ENCODE data around the gene MMP14.
A peak's percentile ranks its signal among the peaks of the same experiment; 100 is the strongest.
"Not testable (repeated sequence)": the region's sequence is repeated elsewhere in the genome, so short reads cannot be mapped to it uniquely, and the experiment has no call there.

MMP14 gene

GRCh38 chr14:22842211-22843122 lies 6.1 kb downstream of the MMP14 start:
- no peak for DNase-seq (ENCODE audit: low read depth)

- DNase-seq (ENCODE audit: low read depth) = no peak
Measured at GRCh38 chr14:22843123-22843925, 6.9 kb downstream of the MMP14 start.

- DNase-seq (ENCODE audit: low read depth) = no peak
Measured at GRCh38 chr14:22844221-22845102, 8.1 kb downstream of the MMP14 start.

GRCh38 chr14:22845103-22845394 lies 8.7 kb downstream of the MMP14 start:
- no peak for DNase-seq (ENCODE audit: low read depth)

- DNase-seq (ENCODE audit: low read depth) = no peak
Measured at GRCh38 chr14:22845821-22846625, 9.6 kb downstream of the MMP14 start.

- DNase-seq (ENCODE audit: low read depth) = no peak
Measured at GRCh38 chr14:22846811-22847307, 10.5 kb downstream of the MMP14 start.

- DNase-seq (ENCODE audit: low read depth) = no peak
Measured at GRCh38 chr14:22847661-22848341, 11.4 kb downstream of the MMP14 start.

- no peak for DNase-seq (ENCODE audit: low read depth)
Measured at GRCh38 chr14:22848351-22849164, 12.2 kb downstream of the MMP14 start.

- DNase-seq (ENCODE audit: low read depth) = no peak
Measured at GRCh38 chr14:22849212-22849819, 12.9 kb downstream of the MMP14 start.

- peak; percentile 66 for DNase-seq (ENCODE audit: low read depth)
Measured at GRCh38 chr14:22850944-22851764, 14.8 kb downstream of the MMP14 start.

- not testable (repeated sequence) for DNase-seq (ENCODE audit: low read depth)
Measured at GRCh38 chr14:22852178-22852577, 15.8 kb downstream of the MMP14 start.

GRCh38 chr14:22852599-22852939 lies 16.2 kb downstream of the MMP14 start:
- DNase-seq (ENCODE audit: low read depth) = no peak

GRCh38 chr14:22852940-22853767 lies 16.8 kb downstream of the MMP14 start:
- DNase-seq (ENCODE audit: low read depth) = peak; percentile 77

GRCh38 chr14:22854296-22854695 lies 17.9 kb downstream of the MMP14 start:
- not testable (repeated sequence) for DNase-seq (ENCODE audit: low read depth)

- no peak for DNase-seq (ENCODE audit: low read depth)
Measured at GRCh38 chr14:22854963-22855724, 18.8 kb downstream of the MMP14 start.

- DNase-seq (ENCODE audit: low read depth) = no peak
Measured at GRCh38 chr14:22856428-22856827, 20.0 kb downstream of the MMP14 start.

GRCh38 chr14:22860377-22860776 lies 24.0 kb downstream of the MMP14 start:
- DNase-seq (ENCODE audit: low read depth) = not testable (repeated sequence)

Data from HS-27A (cell line).